Activated naive CD4-positive, alpha-beta T cell treated with anti-CD3 and anti-CD28 coated beads, Interleukin-2, amount 10 ng/mL, durations not matched to agents 7 days and 5 days (primary cell): ENCODE data around the gene ISLR.

Experiments used
- CTCF ChIA-PET: fragments of 350-600 bp; sonication (Branson Sonifier 250); formaldehyde crosslinking; loops from one replicate; lab custom pipeline; 2021; ENCODE audit warnings: antibody characterized with exemption; lab: Charles Lee
- DNase-seq: peaks from one replicate; pipeline ENCODE4 v3.0.0-alpha.2; 2020
- H3K27ac Mint-ChIP-seq: one replicate; pipeline ENCODE4 v1.8.0; 2021; ENCODE audit warnings: mild to moderate bottlenecking, moderate library complexity, mixed read lengths
- H3K27me3 Mint-ChIP-seq: one replicate; pipeline ENCODE4 v1.8.0; 2021; ENCODE audit warnings: mild to moderate bottlenecking, mixed read lengths
- H3K36me3 Mint-ChIP-seq: one replicate; pipeline ENCODE4 v1.8.0; 2021; ENCODE audit warnings: mixed read lengths
- H3K4me1 Mint-ChIP-seq: one replicate; pipeline ENCODE4 v1.8.0; 2021; ENCODE audit warnings: mixed read lengths
- H3K4me3 Mint-ChIP-seq: one replicate; pipeline ENCODE4 v1.8.0; 2021; ENCODE audit warnings: mild to moderate bottlenecking, moderate library complexity, mixed read lengths
- H3K9me3 Mint-ChIP-seq: one replicate; pipeline ENCODE4 v1.8.0; 2021; ENCODE audit warnings: mixed read lengths

Gene ISLR

GRCh38 chr15:74213858-74214284 lies 40.4 kb downstream of the ISLR start:
- H3K27me3 Mint-ChIP-seq = peaks cover 47% of the 10 kb centered on the region
- no peaks in the 10 kb centered on the region for H3K4me1 Mint-ChIP-seq
- CTCF ChIA-PET = no interaction called here
- no peak for DNase-seq
- no peak overlapping the region for H3K4me3 Mint-ChIP-seq
- no peak overlapping the region for H3K27ac Mint-ChIP-seq
- no peaks in the 10 kb centered on the region for H3K36me3 Mint-ChIP-seq
- H3K9me3 Mint-ChIP-seq = no peaks in the 10 kb centered on the region

- Mint-ChIP-seq H3K9me3 (no peaks in the 10 kb centered on the region), H3K27ac (no peak overlapping the region), H3K36me3 (no peaks in the 10 kb centered on the region), H3K4me1 (no peaks in the 10 kb centered on the region), H3K27me3 (peaks cover 47% of the 10 kb centered on the region), H3K4me3 (no peak overlapping the region)
- CTCF ChIA-PET = no interaction called here
- DNase-seq = no peak
Observed at GRCh38 chr15:74214324-74215021, 41.0 kb downstream of the ISLR start.

- Mint-ChIP-seq H3K4me1 (no peaks in the 10 kb centered on the region), H3K27ac (no peak overlapping the region), H3K27me3 (peaks cover 55% of the 10 kb centered on the region), H3K36me3 (no peaks in the 10 kb centered on the region), H3K9me3 (no peaks in the 10 kb centered on the region), H3K4me3 (no peak overlapping the region)
- no peak for DNase-seq
- CTCF ChIA-PET = no interaction called here
Observed at GRCh38 chr15:74215958-74216357, 42.4 kb downstream of the ISLR start.

GRCh38 chr15:74216949-74217348 lies 43.4 kb downstream of the ISLR start:
- no peak for DNase-seq
- H3K4me1 Mint-ChIP-seq = no peaks in the 10 kb centered on the region
- H3K9me3 Mint-ChIP-seq = no peaks in the 10 kb centered on the region
- no peak overlapping the region for H3K27ac Mint-ChIP-seq
- no peaks in the 10 kb centered on the region for H3K36me3 Mint-ChIP-seq
- no peak overlapping the region for H3K4me3 Mint-ChIP-seq
- H3K27me3 Mint-ChIP-seq = peaks cover 60% of the 10 kb centered on the region
- CTCF ChIA-PET = no interaction called here

GRCh38 chr15:74217907-74218885 lies 44.7 kb downstream of the ISLR start:
- H3K4me3 Mint-ChIP-seq = no peak overlapping the region
- CTCF ChIA-PET = no interaction called here
- no peaks in the 10 kb centered on the region for H3K4me1 Mint-ChIP-seq
- no peak overlapping the region for H3K27ac Mint-ChIP-seq
- no peak for DNase-seq
- H3K36me3 Mint-ChIP-seq = no peaks in the 10 kb centered on the region
- H3K27me3 Mint-ChIP-seq = peaks cover 68% of the 10 kb centered on the region
- no peaks in the 10 kb centered on the region for H3K9me3 Mint-ChIP-seq

- CTCF ChIA-PET = no interaction called here
- no peaks in the 10 kb centered on the region for H3K36me3 Mint-ChIP-seq
- no peaks in the 10 kb centered on the region for H3K9me3 Mint-ChIP-seq
- no peak for DNase-seq
- no peak overlapping the region for H3K27ac Mint-ChIP-seq
- H3K4me1 Mint-ChIP-seq = no peaks in the 10 kb centered on the region
- peaks cover 75% of the 10 kb centered on the region for H3K27me3 Mint-ChIP-seq
- H3K4me3 Mint-ChIP-seq = no peak overlapping the region
Observed at GRCh38 chr15:74220475-74221248, 47.2 kb downstream of the ISLR start.

- Mint-ChIP-seq H3K4me1 (no peaks in the 10 kb centered on the region), H3K27me3 (peaks cover 81% of the 10 kb centered on the region), H3K9me3 (no peaks in the 10 kb centered on the region), H3K27ac (no peak overlapping the region), H3K36me3 (no peaks in the 10 kb centered on the region), H3K4me3 (no peak overlapping the region)
- CTCF ChIA-PET = no interaction called here
- no peak for DNase-seq
Observed at GRCh38 chr15:74221399-74222239, 48.1 kb downstream of the ISLR start.

- no peak for DNase-seq
- Mint-ChIP-seq H3K36me3 (no peaks in the 10 kb centered on the region), H3K9me3 (no peaks in the 10 kb centered on the region), H3K27me3 (peaks cover 79% of the 10 kb centered on the region), H3K27ac (no peak overlapping the region), H3K4me3 (no peak overlapping the region), H3K4me1 (no peaks in the 10 kb centered on the region)
- CTCF ChIA-PET = no interaction called here
Observed at GRCh38 chr15:74222240-74223119, 49.0 kb downstream of the ISLR start.

- no peak overlapping the region for H3K27ac Mint-ChIP-seq
- no peak overlapping the region for H3K4me3 Mint-ChIP-seq
- no peaks in the 10 kb centered on the region for H3K9me3 Mint-ChIP-seq
- peaks cover 68% of the 10 kb centered on the region for H3K27me3 Mint-ChIP-seq
- no peaks in the 10 kb centered on the region for H3K4me1 Mint-ChIP-seq
- CTCF ChIA-PET = no interaction called here
- DNase-seq = no peak
- H3K36me3 Mint-ChIP-seq = no peaks in the 10 kb centered on the region
Observed at GRCh38 chr15:74225928-74226327, 52.4 kb downstream of the ISLR start.
